COLO668 (cell line): ENCODE measurements around the gene LMNB1.
"Not testable (repeated sequence)": the region's sequence is repeated elsewhere in the genome, so short reads cannot be mapped to it uniquely, and the experiment has no call there.

Experiments used
- DNase-seq: peaks from one replicate; lab custom pipeline; 2025; ENCODE audit not compliant: unreplicated experiment; lab: John Stamatoyannopoulos, UW

LMNB1 gene

GRCh38 chr5:126778675-126779403, 1.9 kb downstream of the LMNB1 start:
- DNase-seq: no peak

GRCh38 chr5:126780165-126780827, 3.4 kb downstream of the LMNB1 start:
- peak; percentile 20 for DNase-seq

- not testable (repeated sequence) for DNase-seq
Measured at GRCh38 chr5:126788409-126788808, 11.5 kb downstream of the LMNB1 start.

GRCh38 chr5:126793097-126793496, 16.2 kb downstream of the LMNB1 start:
- DNase-seq: no peak

GRCh38 chr5:126793648-126794047, 16.7 kb downstream of the LMNB1 start:
- DNase-seq: not testable (repeated sequence)

GRCh38 chr5:126794157-126794828, 17.4 kb downstream of the LMNB1 start:
- no peak for DNase-seq

- no peak for DNase-seq
Measured at GRCh38 chr5:126799780-126800179, 22.8 kb downstream of the LMNB1 start.

GRCh38 chr5:126801174-126801991, 24.4 kb downstream of the LMNB1 start:
- DNase-seq: no peak

GRCh38 chr5:126801992-126802294, 25.0 kb downstream of the LMNB1 start:
- DNase-seq: no peak

GRCh38 chr5:126805063-126805462, 28.1 kb downstream of the LMNB1 start:
- no peak for DNase-seq

- DNase-seq: no peak
Measured at GRCh38 chr5:126808521-126808988, 31.6 kb downstream of the LMNB1 start.

GRCh38 chr5:126809916-126810315, 33.0 kb downstream of the LMNB1 start:
- no peak for DNase-seq

- DNase-seq: no peak
Measured at GRCh38 chr5:126810596-126811380, 33.9 kb downstream of the LMNB1 start.

- DNase-seq: no peak
Measured at GRCh38 chr5:126811515-126812198, 34.7 kb downstream of the LMNB1 start.

- no peak for DNase-seq
Measured at GRCh38 chr5:126812199-126812570, 35.2 kb downstream of the LMNB1 start.

- not testable (repeated sequence) for DNase-seq
Measured at GRCh38 chr5:126813799-126814198, 36.9 kb downstream of the LMNB1 start.

GRCh38 chr5:126814721-126815404, 37.9 kb downstream of the LMNB1 start:
- no peak for DNase-seq

GRCh38 chr5:126816649-126817048, 39.7 kb downstream of the LMNB1 start:
- DNase-seq: no peak

GRCh38 chr5:126818736-126819135, 41.8 kb downstream of the LMNB1 start:
- no peak for DNase-seq
